CD1c-positive myeloid dendritic cell (primary cell): ENCODE measurements around the gene NEURL3.

Experiments
- DNase-seq: peaks from one replicate; pipeline ENCODE4 v3.0.0-alpha.2; 2016; ENCODE audit errors: extremely low spot score

Gene NEURL3

GRCh38 chr2:96527286-96528005 is 22.3 kb upstream of the NEURL3 start:
- no peak for DNase-seq

- no peak for DNase-seq
Measured at GRCh38 chr2:96526615-96527285, 21.6 kb upstream of the NEURL3 start.

GRCh38 chr2:96526101-96526591 is 21.0 kb upstream of the NEURL3 start:
- no peak for DNase-seq

GRCh38 chr2:96525211-96525507 is 20.0 kb upstream of the NEURL3 start:
- no peak for DNase-seq

- DNase-seq, result no peak
Measured at GRCh38 chr2:96524482-96525210, 19.5 kb upstream of the NEURL3 start.

- DNase-seq, result no peak
Measured at GRCh38 chr2:96523659-96524481, 18.7 kb upstream of the NEURL3 start.

- no peak for DNase-seq
Measured at GRCh38 chr2:96522304-96523203, 17.4 kb upstream of the NEURL3 start.

GRCh38 chr2:96521219-96521618 is 16.1 kb upstream of the NEURL3 start:
- DNase-seq, result no peak

GRCh38 chr2:96520697-96521096 is 15.5 kb upstream of the NEURL3 start:
- no peak for DNase-seq

GRCh38 chr2:96520231-96520630 is 15.1 kb upstream of the NEURL3 start:
- no peak for DNase-seq

- DNase-seq, result no peak
Measured at GRCh38 chr2:96517079-96517478, 11.9 kb upstream of the NEURL3 start.

- no peak for DNase-seq
Measured at GRCh38 chr2:96514521-96514920, 9.4 kb upstream of the NEURL3 start.

- DNase-seq, result no peak
Measured at GRCh38 chr2:96512341-96512740, 7.2 kb upstream of the NEURL3 start.

- no peak for DNase-seq
Measured at GRCh38 chr2:96511851-96512250, 6.7 kb upstream of the NEURL3 start.

GRCh38 chr2:96510931-96511595 is 5.9 kb upstream of the NEURL3 start:
- no peak for DNase-seq

- DNase-seq, result no peak
Measured at GRCh38 chr2:96509847-96510230, 4.7 kb upstream of the NEURL3 start.

GRCh38 chr2:96509114-96509846 is 4.1 kb upstream of the NEURL3 start:
- DNase-seq, result peak; percentile 90

GRCh38 chr2:96508521-96509113 is 3.5 kb upstream of the NEURL3 start:
- DNase-seq, result no peak

- peak; percentile 87 for DNase-seq
Measured at GRCh38 chr2:96507957-96508520, 2.9 kb upstream of the NEURL3 start.
